Common myeloid progenitor, CD34-positive (primary cell): ENCODE data around the gene CLIC6.

Experiments
- CTCF ChIA-PET: fragments of 350-600 bp; sonication (Branson Sonifier 250); formaldehyde crosslinking; loops from one replicate; lab custom pipeline; 2021; ENCODE audit warnings: antibody characterized with exemption; lab: Charles Lee
- POLR2A ChIA-PET: fragments of 350-600 bp; sonication (Branson Sonifier 250); formaldehyde crosslinking; loops from one replicate; lab custom pipeline; 2021; ENCODE audit warnings: antibody characterized with exemption; lab: Charles Lee
- DNase-seq, 3 donors: peaks; one replicate each; pipeline versions ENCODE4 v3.0.0 to v3.0.0-alpha.2; 2013
- H3K27ac ChIP-seq, 2 experiments: 1 replicate in 1 of 2; 2 replicates in 1 of 2; pipeline ENCODE4 v1.7.0; 2013; ENCODE audit warnings: inconsistent platforms in 2 of 2, low read length in 2 of 2, mild to moderate bottlenecking in 2 of 2, low read depth in 1 of 2, moderate library complexity in 1 of 2; ENCODE audit not compliant: severe bottlenecking in 2 of 2, insufficient read depth in 1 of 2, poor library complexity in 1 of 2
- H3K27me3 ChIP-seq, 5 experiments: replicated peaks in 2 of 5; 1 replicate in 3 of 5; 2 replicates in 2 of 5; pipeline versions ENCODE4 v1.6.1 to v1.7.0; 2013; ENCODE audit warnings: low read length in 4 of 5, mild to moderate bottlenecking in 2 of 5, moderate library complexity in 2 of 5, inconsistent platforms in 1 of 5; ENCODE audit not compliant: insufficient read depth in 5 of 5, control insufficient read depth in 4 of 5
- H3K36me3 ChIP-seq, 4 experiments: 1 replicate in 2 of 4; 2 replicates in 2 of 4; pipeline versions ENCODE4 v1.6.1 to v1.7.0; 2013; ENCODE audit warnings: low read length in 3 of 4, control low read depth in 1 of 4, mild to moderate bottlenecking in 1 of 4; ENCODE audit not compliant: control insufficient read depth in 4 of 4, insufficient read depth in 4 of 4
- H3K4me1 ChIP-seq, 4 experiments: 1 replicate in 3 of 4; 2 replicates in 1 of 4; pipeline versions ENCODE4 v1.6.1 to v1.7.1; 2013; ENCODE audit warnings: low read length in 3 of 4, mild to moderate bottlenecking in 3 of 4, control low read depth in 1 of 4, inconsistent platforms in 1 of 4, moderate library complexity in 1 of 4; ENCODE audit not compliant: control insufficient read depth in 4 of 4, insufficient read depth in 4 of 4; ENCODE audit errors: control extremely low read depth in 1 of 4
- H3K4me3 ChIP-seq, 7 experiments: 1 replicate in 4 of 7; 2 replicates in 3 of 7; pipeline versions ENCODE4 v1.5.1 to v1.7.0; 2013; ENCODE audit warnings: mild to moderate bottlenecking in 7 of 7, low read length in 6 of 7, moderate library complexity in 6 of 7, inconsistent platforms in 2 of 7, low read depth in 2 of 7, control low read depth in 1 of 7; ENCODE audit not compliant: insufficient read depth in 4 of 7, control insufficient read depth in 1 of 7; ENCODE audit errors: extremely low read depth in 1 of 7
- H3K9me3 ChIP-seq, 5 experiments: 1 replicate in 4 of 5; 2 replicates in 1 of 5; pipeline versions ENCODE4 v1.6.1 to v1.7.1; 2013; ENCODE audit warnings: low read length in 4 of 5, mild to moderate bottlenecking in 2 of 5, inconsistent platforms in 1 of 5, low read depth in 1 of 5, moderate library complexity in 1 of 5; ENCODE audit not compliant: control insufficient read depth in 4 of 5, insufficient read depth in 2 of 5; ENCODE audit errors: control extremely low read depth in 1 of 5
- WGBS: methylation state at CpG from one replicate; pipeline ENCODE4 v1.1.5; 2013; ENCODE audit not compliant: insufficient coverage; 5-methylcytosine and 5-hydroxymethylcytosine counted together

CLIC6 gene

DNA sequence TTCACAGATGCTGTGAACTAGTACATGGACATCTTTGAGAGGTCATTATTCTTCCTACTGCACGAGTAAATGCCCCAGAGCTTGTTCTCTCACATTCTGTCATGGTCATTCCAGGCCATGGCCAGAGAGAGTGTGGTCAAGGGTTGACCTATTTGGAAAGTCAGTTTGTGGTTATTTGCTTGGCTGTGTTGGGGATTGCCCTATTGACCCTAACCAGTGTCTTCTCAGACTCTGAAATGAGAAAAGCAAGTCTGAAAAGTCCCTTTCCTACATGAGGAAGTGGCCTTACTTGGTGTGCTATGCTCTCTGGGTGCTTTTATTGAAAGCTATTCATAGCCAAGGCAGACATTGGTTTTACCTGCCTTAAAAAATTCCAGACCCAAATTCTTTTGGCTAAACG, 26.6 kb downstream of the CLIC6 start:
- Histone ChIP-seq H3K4me1 (no peaks in the 10 kb centered on the region), H3K4me3 (no peak overlapping the region), H3K9me3 (peaks cover 0 to 3% (median 0%) of the 10 kb centered on the region in 5 experiments), H3K36me3 (no peaks in the 10 kb centered on the region), H3K27me3 (peaks cover 0 to 2% (median 0%) of the 10 kb centered on the region in 5 experiments), H3K27ac (no peak overlapping the region)
- ChIA-PET CTCF (interaction anchor here (1.1 to 3.1 kb wide), 3 partner anchors 51 to 1332 kb away, joined by 4 to 13 read pairs (median 6); no protein-coding TSS in a partner anchor), POLR2A (no interaction called here)
- DNase-seq: no peak
- WGBS: 94% methylated on average over 2 of the region's 2 CpGs

DNA sequence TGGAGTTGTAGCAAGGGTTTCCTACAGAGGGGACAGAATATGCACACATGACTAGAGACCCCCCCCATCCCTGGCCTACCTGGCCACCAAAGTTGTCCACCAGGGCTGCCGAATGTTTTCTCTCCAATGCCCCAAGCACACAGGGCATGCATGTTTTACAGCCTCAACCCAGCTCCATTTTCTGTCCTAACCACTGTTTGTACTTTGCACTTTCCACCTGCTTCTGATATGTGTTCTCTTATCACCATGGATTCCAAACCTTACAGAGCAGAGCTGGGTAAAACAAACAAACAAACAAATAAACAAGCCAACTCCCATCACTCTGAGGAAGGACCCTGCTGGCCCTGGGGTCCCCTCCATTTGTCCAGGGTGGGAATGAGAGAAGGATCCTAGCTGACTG, 27.3 kb downstream of the CLIC6 start:
- no peak overlapping the region for H3K27ac ChIP-seq

DNA sequence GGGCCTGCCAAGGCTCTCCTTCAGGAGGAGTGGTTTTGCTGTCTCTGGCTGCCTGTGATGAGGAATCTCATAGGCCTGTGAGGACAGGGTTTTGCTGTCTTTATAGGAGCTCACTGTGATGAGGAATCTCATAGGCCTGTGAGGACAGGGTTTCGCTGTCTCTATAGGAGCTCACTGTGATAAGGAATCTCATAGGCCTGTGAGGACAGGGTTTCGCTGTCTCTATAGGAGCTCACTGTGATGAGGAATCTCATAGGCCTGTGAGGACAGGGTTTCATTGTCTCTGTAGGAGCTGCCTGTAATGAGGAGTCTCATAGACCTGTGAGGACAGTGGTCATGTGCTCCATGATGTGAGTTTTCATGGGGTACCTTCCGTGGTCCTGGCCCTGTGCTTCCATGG, 29.0 kb downstream of the CLIC6 start:
- no peaks in the 10 kb centered on the region for H3K36me3 ChIP-seq
- POLR2A ChIA-PET: interaction anchor here (0.8 kb wide), 1 partner anchor 9 kb away, joined by 3 read pairs; no protein-coding TSS in a partner anchor
- 100% methylated on average over 3 of the region's 3 CpGs for WGBS
- no peak for DNase-seq
- no peaks in the 10 kb centered on the region for H3K27me3 ChIP-seq
- no peak overlapping the region for H3K27ac ChIP-seq
- no peaks in the 10 kb centered on the region for H3K4me1 ChIP-seq
- CTCF ChIA-PET: interaction anchor here (0.6 to 3.1 kb wide), 4 partner anchors 11 to 1142 kb away, joined by 3 to 13 read pairs (median 4); no protein-coding TSS in a partner anchor
- peaks cover 0 to 3% (median 0%) of the 10 kb centered on the region in 5 experiments for H3K9me3 ChIP-seq
- no peak overlapping the region for H3K4me3 ChIP-seq

More for the DNA sequence above, 27.3 kb downstream of the CLIC6 start:
- Histone ChIP-seq H3K9me3 (peaks cover 0 to 3% (median 0%) of the 10 kb centered on the region in 5 experiments), H3K4me1 (no peaks in the 10 kb centered on the region), H3K36me3 (no peaks in the 10 kb centered on the region), H3K4me3 (no peak overlapping the region), H3K27me3 (peaks cover 0 to 2% (median 0%) of the 10 kb centered on the region in 5 experiments)
- ChIA-PET CTCF (interaction anchor here (3.1 kb wide), 1 partner anchor 1143 kb away, joined by 13 read pairs; no protein-coding TSS in a partner anchor), POLR2A (no interaction called here)
- DNase-seq: no peak
- 100% methylated on average over 1 of the region's 1 CpG for WGBS

DNA sequence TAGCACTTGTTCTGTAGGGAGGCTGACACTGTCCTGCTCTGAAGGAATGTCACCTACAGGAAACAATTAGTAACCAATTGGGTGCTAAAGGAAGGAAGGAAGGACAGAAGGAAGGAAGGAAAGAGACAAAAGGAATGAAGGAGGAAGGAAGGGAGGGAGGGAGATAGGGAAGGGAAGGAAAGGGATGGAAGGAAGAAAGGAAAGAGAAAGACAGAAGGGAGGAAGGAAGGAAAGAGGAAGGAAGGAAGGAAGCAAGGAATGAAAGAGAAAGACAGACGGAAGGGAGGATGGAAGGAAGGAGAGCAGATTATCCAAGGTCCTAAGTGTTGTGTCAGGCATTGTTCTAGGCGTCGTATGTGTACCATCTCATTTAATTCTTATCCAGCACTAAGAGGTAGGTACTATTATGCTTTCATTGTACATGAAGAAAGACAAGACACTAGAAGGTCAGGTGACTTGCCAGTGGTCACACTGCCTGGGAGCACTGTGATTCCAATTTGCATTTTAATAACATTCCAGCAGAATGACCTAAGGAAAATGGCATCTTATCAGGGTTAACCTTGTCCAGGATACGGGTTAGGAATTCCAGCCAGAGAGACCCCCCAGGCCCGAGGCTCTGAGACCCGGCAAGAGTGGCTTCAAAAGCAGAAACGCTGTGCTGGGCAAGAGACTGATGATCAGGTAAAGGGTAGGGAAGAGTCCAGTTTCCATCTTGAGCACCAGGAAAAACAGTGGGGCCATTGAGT, 29.6 kb downstream of the CLIC6 start:
- peaks cover 0 to 3% (median 0%) of the 10 kb centered on the region in 5 experiments for H3K9me3 ChIP-seq
- 100% methylated on average over 3 of the region's 7 CpGs for WGBS
- no peak for DNase-seq
- POLR2A ChIA-PET: no interaction called here
- H3K4me1 ChIP-seq: no peaks in the 10 kb centered on the region
- CTCF ChIA-PET: interaction anchor here (1.1 to 3.1 kb wide), 2 partner anchors 47 to 1141 kb away, joined by 3 to 13 read pairs; no protein-coding TSS in a partner anchor
- H3K27me3 ChIP-seq: no peaks in the 10 kb centered on the region
- H3K27ac ChIP-seq: no peak overlapping the region
- no peak overlapping the region for H3K4me3 ChIP-seq
- H3K36me3 ChIP-seq: no peaks in the 10 kb centered on the region

DNA sequence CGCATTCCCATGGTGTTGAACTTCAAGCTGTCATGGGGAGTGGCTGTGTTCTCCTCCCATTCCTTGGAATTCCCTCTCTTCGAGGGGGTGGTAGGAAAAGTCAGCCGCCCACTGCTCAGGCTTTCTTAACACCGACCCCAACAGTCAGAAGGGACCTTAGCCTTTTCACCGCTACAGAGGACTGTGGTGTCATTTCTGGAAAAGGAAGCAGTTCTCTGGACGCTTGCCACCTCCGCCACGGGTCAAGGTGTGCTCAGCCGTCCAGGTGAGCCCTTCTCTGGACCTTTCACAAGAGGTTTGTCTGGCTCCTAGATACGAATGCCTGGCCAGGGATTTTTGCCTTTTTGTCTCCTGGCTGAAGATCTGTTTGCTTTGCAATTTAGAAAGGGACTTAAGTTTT, 31.8 kb downstream of the CLIC6 start:
- H3K9me3 ChIP-seq: no peaks in the 10 kb centered on the region
- 92% methylated on average over 8 of the region's 10 CpGs for WGBS
- no peaks in the 10 kb centered on the region for H3K4me1 ChIP-seq
- ChIA-PET CTCF (no interaction called here), POLR2A (no interaction called here)
- peaks cover 0 to 4% (median 0%) of the 10 kb centered on the region in 5 experiments for H3K27me3 ChIP-seq
- no peak overlapping the region for H3K27ac ChIP-seq
- no peak overlapping the region for H3K4me3 ChIP-seq
- no peak for DNase-seq
- no peaks in the 10 kb centered on the region for H3K36me3 ChIP-seq

DNA sequence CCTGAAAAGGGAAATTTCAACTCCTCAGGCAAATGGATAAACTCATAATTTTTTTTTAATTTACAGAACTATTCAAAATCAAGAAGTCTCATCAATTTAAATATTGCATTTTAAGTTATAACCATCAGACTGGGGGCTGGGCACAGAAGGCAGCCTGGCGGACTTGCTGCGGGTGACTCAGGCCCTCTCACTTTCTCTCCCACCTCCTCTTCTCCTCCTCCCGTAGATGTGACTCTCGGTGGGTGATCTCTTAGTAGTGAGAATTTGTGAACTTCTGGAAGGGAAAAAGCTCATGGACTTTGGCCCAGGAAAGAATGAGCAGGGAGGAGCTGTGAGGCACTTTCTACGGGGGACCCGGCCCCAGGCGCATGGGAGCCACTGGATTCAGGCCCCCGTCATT, 32.9 kb downstream of the CLIC6 start:
- Histone ChIP-seq H3K36me3 (no peaks in the 10 kb centered on the region), H3K4me3 (no peak overlapping the region), H3K27ac (no peak overlapping the region), H3K9me3 (no peaks in the 10 kb centered on the region), H3K4me1 (peaks cover 0 to under 1% (median 0%) of the 10 kb centered on the region in 4 experiments), H3K27me3 (peaks cover 0 to 4% (median 0%) of the 10 kb centered on the region in 5 experiments)
- 98% methylated on average over 4 of the region's 8 CpGs for WGBS
- no peak for DNase-seq
- POLR2A ChIA-PET: no interaction called here
- CTCF ChIA-PET: interaction anchor here (0.8 to 1.2 kb wide), 2 partner anchors 8 to 13 kb away, joined by 3 read pairs; no protein-coding TSS in a partner anchor
